ENCODE results near the gene YWHAB.

Gene YWHAB

DNA sequence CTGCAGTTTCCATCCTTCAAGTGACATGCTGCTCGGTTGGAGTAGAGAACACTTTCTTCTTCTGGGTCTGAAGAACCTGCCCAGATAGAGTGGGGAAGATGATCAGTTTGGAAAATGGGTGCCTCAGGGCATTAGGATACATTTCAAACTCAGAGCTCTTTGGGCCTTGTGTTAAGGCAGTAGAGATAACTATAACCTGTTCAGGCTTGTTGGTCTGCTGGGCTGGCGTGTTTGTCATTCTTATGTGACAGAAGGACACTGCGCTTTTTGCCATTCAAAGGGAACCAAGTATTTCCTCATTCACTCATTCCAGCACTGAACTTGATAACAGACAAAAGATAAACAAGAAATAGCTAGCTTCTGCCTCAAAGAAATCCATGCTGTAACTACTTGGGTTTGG lies 70.9 kb downstream of the YWHAB start:
- no peak for DNase-seq

Measured in hippocampal formation (tissue), 2 donors.